ENCODE data around the gene NKAIN1.

Gene NKAIN1

GRCh38 chr1:31231802-31232201 lies 7.9 kb downstream of the NKAIN1 start:
- Histone ChIP-seq H3K36me3 (ENCODE audit: control insufficient read depth in 2 of 2, insufficient read depth in 1 of 2, low read length in 2 of 2) (no peaks in the 10 kb centered on the region), H3K27ac (ENCODE audit: extremely low read depth, low read depth, low read length) (no peak overlapping the region), H3K9me3 (ENCODE audit: control insufficient read depth, insufficient read depth, low read depth, low read length) (no peaks in the 10 kb centered on the region), H3K4me3 (ENCODE audit: low read depth, low read length) (no peak overlapping the region), H3K4me1 (ENCODE audit: control insufficient read depth, insufficient read depth, low read length) (no peaks in the 10 kb centered on the region)
- POLR2A ChIA-PET = interaction anchor here (0.9 kb wide), 2 partner anchors 23 to 65 kb away, joined by 3 to 5 read pairs; partner anchors contain the start of genes SNRNP40 and ZCCHC17
- peak; percentile 75; the same call in 1 of the 2 replicates for TF ChIP-seq ZNF121 (tag by site-specific recombination; IDR thresholded peaks at IDR 0.05)
- no peak for TF ChIP-seq ZNF510 (tag by site-specific recombination; IDR thresholded peaks at IDR 0.05; ENCODE audit: insufficient replicate concordance)
- no peak for TF ChIP-seq ZNF335 (tag by site-specific recombination; conservative IDR thresholded peaks at IDR 0.05)
- TF ChIP-seq ZNF692 (tag by site-specific recombination; IDR thresholded peaks at IDR 0.05) = no peak
- TF ChIP-seq, protein P1, sequence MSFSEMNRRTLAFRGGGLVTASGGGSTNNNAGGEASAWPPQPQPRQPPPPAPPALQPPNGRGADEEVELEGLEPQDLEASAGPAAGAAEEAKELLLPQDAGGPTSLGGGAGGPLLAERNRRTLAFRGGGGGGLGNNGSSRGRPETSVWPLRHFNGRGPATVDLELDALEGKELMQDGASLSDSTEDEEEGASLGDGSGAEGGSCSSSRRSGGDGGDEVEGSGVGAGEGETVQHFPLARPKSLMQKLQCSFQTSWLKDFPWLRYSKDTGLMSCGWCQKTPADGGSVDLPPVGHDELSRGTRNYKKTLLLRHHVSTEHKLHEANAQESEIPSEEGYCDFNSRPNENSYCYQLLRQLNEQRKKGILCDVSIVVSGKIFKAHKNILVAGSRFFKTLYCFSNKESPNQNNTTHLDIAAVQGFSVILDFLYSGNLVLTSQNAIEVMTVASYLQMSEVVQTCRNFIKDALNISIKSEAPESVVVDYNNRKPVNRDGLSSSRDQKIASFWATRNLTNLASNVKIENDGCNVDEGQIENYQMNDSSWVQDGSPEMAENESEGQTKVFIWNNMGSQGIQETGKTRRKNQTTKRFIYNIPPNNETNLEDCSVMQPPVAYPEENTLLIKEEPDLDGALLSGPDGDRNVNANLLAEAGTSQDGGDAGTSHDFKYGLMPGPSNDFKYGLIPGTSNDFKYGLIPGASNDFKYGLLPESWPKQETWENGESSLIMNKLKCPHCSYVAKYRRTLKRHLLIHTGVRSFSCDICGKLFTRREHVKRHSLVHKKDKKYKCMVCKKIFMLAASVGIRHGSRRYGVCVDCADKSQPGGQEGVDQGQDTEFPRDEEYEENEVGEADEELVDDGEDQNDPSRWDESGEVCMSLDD (tag by site-specific recombination; IDR thresholded peaks at IDR 0.05) = no peak
- TF ChIP-seq BCL11A (tag by site-specific recombination; IDR thresholded peaks at IDR 0.05; ENCODE audit: low read depth) = no peak
- CTCF ChIA-PET = interaction anchor here (0.6 to 3.6 kb wide), 2 partner anchors 51 to 299 kb away, joined by 3 to 10 read pairs; no protein-coding TSS in a partner anchor

DNA sequence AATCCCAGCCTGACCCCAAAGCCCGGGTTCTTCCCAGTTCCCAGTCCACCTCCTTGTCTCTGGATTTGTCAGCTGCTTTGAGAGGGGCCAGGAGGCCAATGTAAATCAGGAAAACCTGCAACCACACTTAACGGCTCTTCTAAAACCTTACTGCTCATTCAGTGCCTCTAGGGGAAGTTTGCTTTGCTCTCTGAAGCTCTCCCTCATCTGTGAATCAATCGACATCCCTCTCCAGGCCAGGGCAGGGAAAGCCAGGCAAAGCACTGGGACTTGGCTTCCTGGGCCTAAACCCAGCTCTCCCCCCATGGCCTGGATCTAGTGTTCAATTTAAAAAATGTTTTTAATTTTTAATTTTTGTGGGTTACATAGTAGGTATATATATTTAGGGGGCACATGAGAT lies 9.3 kb downstream of the NKAIN1 start:
- H3K4me1 ChIP-seq (ENCODE audit: control insufficient read depth, insufficient read depth, low read length) = no peaks in the 10 kb centered on the region
- no peaks in the 10 kb centered on the region for H3K9me3 ChIP-seq (ENCODE audit: control insufficient read depth, insufficient read depth, low read depth, low read length)
- no peak for TF ChIP-seq ZBTB7A (tag by site-specific recombination; IDR thresholded peaks at IDR 0.05; ENCODE audit: low read depth)
- TF ChIP-seq, protein P2, sequence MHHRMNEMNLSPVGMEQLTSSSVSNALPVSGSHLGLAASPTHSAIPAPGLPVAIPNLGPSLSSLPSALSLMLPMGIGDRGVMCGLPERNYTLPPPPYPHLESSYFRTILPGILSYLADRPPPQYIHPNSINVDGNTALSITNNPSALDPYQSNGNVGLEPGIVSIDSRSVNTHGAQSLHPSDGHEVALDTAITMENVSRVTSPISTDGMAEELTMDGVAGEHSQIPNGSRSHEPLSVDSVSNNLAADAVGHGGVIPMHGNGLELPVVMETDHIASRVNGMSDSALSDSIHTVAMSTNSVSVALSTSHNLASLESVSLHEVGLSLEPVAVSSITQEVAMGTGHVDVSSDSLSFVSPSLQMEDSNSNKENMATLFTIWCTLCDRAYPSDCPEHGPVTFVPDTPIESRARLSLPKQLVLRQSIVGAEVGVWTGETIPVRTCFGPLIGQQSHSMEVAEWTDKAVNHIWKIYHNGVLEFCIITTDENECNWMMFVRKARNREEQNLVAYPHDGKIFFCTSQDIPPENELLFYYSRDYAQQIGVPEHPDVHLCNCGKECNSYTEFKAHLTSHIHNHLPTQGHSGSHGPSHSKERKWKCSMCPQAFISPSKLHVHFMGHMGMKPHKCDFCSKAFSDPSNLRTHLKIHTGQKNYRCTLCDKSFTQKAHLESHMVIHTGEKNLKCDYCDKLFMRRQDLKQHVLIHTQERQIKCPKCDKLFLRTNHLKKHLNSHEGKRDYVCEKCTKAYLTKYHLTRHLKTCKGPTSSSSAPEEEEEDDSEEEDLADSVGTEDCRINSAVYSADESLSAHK (tag by site-specific recombination; IDR thresholded peaks at IDR 0.05) = no peak
- TF ChIP-seq GLI4 (tag by site-specific recombination; IDR thresholded peaks at IDR 0.05) = no peak
- no peak for TF ChIP-seq RBAK (tag by site-specific recombination; IDR thresholded peaks at IDR 0.05)
- TF ChIP-seq ZNF76 (tag by site-specific recombination; IDR thresholded peaks at IDR 0.05; ENCODE audit: borderline replicate concordance, low read depth) = no peak
- no peak for TF ChIP-seq ZNF341 (tag by site-specific recombination; IDR thresholded peaks at IDR 0.05; ENCODE audit: low read depth)
- TF ChIP-seq, protein P3, sequence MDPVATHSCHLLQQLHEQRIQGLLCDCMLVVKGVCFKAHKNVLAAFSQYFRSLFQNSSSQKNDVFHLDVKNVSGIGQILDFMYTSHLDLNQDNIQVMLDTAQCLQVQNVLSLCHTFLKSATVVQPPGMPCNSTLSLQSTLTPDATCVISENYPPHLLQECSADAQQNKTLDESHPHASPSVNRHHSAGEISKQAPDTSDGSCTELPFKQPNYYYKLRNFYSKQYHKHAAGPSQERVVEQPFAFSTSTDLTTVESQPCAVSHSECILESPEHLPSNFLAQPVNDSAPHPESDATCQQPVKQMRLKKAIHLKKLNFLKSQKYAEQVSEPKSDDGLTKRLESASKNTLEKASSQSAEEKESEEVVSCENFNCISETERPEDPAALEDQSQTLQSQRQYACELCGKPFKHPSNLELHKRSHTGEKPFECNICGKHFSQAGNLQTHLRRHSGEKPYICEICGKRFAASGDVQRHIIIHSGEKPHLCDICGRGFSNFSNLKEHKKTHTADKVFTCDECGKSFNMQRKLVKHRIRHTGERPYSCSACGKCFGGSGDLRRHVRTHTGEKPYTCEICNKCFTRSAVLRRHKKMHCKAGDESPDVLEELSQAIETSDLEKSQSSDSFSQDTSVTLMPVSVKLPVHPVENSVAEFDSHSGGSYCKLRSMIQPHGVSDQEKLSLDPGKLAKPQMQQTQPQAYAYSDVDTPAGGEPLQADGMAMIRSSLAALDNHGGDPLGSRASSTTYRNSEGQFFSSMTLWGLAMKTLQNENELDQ (tag by site-specific recombination; IDR thresholded peaks at IDR 0.05; ENCODE audit: low read depth) = no peak
- no peak for TF ChIP-seq ZNF426 (tag by site-specific recombination; IDR thresholded peaks at IDR 0.05)
- TF ChIP-seq ZNF16 (tag by site-specific recombination; IDR thresholded peaks at IDR 0.05; ENCODE audit: low read depth) = no peak
- H3K4me3 ChIP-seq (ENCODE audit: low read depth, low read length) = no peak overlapping the region
- no peak overlapping the region for H3K27ac ChIP-seq (ENCODE audit: extremely low read depth, low read depth, low read length)
- H3K36me3 ChIP-seq (ENCODE audit: control insufficient read depth in 2 of 2, insufficient read depth in 1 of 2, low read length in 2 of 2) = no peaks in the 10 kb centered on the region
- CTCF ChIA-PET = interaction anchor here (0.6 to 3.6 kb wide), 2 partner anchors 50 to 73 kb away, joined by 3 to 10 read pairs; no protein-coding TSS in a partner anchor
- POLR2A ChIA-PET = no interaction called here

Data from HEK293 (cell line).